Activated CD8-positive, alpha-beta memory T cell treated with anti-CD3 and anti-CD28 coated beads for 48 hours (primary cell): ENCODE results near the gene DYNLT5.
"Not testable (repeated sequence)": the region's sequence is repeated elsewhere in the genome, so short reads cannot be mapped to it uniquely, and the experiment has no call there.

Source experiments
- DNase-seq, 3 experiments: peaks; one replicate each; pipeline ENCODE4 v3.0.0-alpha.2; 2020; ENCODE audit warnings: low read depth in 2 of 3, low spot score in 2 of 3

The DYNLT5 gene

DNA sequence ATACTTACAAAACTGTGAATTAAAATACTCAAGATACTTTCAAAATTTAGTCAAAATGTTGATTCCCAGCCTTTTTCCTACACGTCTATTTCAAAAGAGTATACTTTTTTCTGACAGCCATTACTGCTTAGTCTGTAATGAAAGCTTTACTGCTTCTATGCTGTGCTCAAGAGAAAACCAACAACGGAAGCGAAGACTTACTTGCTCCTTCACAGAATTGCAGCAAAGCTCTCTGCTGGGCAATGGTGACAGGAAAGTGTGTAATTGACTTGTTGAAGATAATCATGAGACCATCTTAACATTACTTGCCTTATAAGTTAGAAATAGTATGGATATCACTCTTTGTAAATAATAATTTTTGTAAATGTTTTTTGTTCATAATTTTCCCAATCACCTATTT lies 1.7 kb upstream of the DYNLT5 start:
- no peak for DNase-seq

DNA sequence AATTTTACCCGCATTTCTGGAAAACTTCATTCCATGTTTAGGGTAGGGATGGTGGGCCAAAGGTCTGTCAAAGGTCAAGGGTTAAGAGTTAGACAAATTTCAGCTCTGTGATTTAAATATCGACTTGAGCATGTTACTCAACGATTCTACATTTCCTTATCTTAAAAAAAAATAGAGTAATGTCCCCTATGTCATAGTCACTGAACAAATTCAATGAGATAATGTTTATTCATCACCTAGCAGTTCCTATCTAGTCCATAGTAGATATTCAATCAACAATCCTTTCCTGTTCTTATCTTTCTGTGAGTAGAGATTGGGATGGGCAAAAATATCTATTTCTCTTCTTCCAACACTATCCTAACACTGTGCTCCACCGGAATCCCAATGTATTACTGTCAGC lies 1.1 kb upstream of the DYNLT5 start:
- no peak for DNase-seq

DNA sequence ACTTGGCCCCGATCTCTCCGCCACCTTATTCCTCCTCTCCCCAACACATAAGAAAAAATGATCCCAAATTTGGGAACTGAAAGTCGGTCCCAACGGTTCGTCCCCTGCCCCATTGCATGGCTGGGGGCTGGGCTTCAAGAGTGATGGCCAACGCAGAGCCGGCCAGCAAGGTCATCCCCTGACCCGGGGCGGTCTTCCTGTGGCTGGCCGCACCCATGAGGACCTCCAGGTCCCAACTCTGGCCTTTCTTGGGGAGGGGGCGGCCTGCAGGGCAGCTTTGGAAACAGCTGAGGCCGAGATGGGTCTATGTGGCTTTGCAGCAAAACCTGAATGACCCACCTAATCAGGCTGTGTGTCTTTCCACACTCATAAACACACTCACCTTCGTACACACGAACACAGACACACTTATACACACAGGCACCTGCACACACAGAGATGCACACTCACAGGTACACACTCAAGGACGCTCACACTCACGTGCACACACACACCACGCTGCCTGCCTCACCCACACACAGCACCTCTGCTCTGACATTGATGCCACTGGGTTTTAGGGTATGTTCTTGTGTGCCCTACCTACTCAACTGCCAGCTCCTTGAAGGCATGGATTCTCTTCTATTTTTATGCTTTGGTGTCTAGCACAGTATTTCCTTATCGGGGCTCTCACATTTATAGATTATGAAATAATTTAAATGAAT lies 562 bp downstream of the DYNLT5 start:
- DNase-seq, result no peak

DNA sequence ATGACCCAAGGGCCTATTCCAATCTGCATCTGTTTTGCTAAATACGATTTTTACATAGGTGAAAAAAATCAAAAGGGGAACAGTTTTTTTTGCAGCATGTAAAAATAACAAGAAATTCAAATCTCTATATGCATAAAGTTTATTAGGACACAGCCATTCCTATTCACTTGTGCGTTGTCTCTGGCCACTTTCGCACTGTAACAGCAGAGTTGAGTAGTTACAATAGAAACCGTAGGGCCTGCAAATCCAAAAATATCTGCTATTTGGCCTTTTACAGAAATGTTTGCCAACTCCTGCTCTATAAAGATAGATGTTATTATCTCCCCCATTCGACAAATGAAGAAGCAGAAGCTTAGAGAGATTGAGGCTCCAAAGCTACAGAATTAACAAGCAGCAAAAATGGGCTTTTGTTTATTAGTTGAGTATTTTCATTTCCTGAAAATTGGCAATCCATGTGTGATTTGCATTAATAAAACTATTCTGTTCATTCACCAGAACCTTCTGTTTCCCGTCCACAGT lies 5.5 kb downstream of the DYNLT5 start:
- DNase-seq, result no peak

DNA sequence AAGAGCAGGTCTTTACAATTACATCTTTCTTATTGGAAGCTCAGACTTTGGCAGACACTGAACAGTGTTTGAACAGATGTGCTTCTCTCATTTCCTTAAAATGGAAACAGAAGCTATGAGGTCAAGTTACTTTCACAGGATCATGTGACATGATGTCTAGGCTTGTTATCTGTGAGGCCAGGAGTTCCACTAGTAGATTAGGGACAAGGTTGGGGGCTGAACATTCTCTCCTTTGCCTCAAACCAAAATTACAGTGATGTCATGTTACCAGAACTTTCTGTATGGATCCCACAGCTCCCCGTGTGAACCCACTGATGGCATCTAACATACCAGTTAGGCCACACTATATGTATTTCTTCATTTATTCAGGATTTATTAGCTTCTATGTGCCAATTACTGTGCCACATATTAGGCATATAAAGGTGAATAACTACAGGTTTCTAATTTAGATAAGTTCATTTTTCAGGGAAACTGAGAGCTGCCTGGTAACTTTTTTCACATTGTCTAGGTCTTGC lies 6.0 kb downstream of the DYNLT5 start:
- DNase-seq, result no peak

DNA sequence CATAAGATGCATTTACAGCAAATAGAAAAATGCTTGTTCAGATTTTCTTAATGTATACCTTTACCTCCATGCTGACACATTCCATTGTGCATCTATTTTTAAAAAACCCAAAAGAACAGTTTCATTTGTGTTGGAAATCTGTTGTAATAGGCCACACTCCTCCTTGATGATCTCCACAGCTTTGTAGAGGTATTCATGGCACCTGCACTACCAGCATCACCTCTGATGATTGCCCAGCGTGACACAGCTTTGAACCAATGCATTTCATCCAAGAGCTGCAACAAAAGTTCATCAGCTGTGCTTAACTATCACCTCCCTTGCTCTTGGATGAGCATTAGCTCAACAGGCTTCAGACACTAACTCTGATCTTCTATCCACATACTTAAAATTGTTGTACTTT lies 8.2 kb downstream of the DYNLT5 start:
- no peak for DNase-seq

DNA sequence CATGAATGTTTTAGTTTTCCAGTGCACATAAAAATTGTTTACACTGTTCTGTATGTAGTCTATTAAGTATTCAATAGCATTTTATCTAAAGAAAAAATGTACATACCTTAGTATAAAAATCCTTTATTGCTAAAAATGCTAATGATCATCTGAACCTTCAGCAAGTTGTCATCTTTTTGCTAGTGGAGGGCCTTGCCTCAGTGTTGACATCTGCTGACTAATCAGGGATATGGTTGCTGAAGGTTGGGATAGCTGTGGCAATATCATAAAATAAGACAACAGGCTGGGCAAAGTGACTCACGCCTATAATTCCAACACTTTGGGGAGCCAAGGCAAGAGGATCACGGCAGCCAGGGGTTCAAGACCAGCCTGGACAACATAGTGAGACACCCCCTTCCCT lies 9.0 kb downstream of the DYNLT5 start:
- no peak for DNase-seq

- no peak for DNase-seq
These were observed 12.8 kb downstream of the DYNLT5 start for GRCh38 chr1:66764994-66765578.

DNA sequence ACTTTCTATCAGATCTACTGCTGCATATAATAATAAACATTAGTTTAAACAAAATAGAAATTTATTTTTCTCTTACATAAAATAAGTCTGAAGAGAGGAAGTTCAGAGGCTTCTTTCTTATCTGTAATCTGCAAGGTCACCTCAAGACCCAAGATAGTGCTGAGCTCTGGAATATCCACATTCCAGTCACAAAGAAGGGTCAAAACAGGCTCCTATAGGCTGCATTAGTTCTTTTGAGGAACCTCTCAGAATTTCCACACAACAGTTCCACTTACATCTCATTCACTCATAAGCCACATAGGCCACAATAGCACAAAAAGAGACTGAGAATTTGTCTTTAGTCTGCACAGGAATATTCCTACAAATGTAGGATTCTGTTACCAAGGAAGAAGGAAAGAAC lies 15.4 kb downstream of the DYNLT5 start:
- no peak for DNase-seq

GRCh38 chr1:66768965-66769364 lies 16.7 kb downstream of the DYNLT5 start:
- no peak for DNase-seq

- no peak for DNase-seq
These were observed 17.4 kb downstream of the DYNLT5 start for GRCh38 chr1:66769512-66770229.

GRCh38 chr1:66770240-66770639 lies 18.0 kb downstream of the DYNLT5 start:
- DNase-seq, result no peak

GRCh38 chr1:66770694-66771093 lies 18.4 kb downstream of the DYNLT5 start:
- no peak for DNase-seq

GRCh38 chr1:66773227-66773626 lies 21.0 kb downstream of the DYNLT5 start:
- DNase-seq, result no peak

- no peak for DNase-seq
These were observed 22.2 kb downstream of the DYNLT5 start for GRCh38 chr1:66774438-66774837.

DNA sequence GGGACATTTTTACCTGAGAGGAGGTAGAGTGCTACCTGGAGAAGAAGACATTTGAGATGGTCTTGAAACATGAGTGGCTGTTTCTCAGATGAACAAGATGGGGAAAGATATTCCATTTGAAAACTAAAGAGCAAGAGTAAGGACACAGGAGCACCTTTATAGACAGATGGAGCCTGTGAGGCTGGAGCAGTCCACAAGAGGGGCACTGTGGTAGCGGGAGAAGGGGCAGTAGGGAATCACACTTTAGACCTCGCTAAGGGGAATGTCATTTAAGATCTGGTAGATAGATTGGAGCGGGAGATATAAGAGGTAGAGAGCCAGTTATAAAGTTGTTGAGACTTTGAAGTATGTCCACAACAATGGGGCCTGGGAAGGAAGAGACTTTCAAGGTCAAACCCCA lies 23.4 kb downstream of the DYNLT5 start:
- DNase-seq, result no peak

DNA sequence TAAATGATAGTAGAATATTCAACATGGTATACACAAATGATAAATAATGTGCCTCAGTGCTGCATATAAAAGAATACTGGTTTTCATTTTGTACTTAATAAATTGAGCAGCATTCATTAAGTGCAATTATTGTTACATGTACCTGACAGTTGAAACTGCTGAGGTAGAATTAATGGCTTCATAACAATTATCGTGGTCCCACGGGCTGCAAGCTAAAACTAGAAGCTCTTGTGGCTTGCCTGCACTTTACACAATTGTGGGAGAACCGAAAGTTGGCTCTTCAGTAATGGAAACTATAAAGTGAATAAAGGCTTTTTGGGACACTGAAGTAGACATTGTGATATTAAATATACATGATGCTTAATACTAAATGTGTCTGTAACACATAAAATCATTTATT lies 25.6 kb downstream of the DYNLT5 start:
- no peak for DNase-seq

DNA sequence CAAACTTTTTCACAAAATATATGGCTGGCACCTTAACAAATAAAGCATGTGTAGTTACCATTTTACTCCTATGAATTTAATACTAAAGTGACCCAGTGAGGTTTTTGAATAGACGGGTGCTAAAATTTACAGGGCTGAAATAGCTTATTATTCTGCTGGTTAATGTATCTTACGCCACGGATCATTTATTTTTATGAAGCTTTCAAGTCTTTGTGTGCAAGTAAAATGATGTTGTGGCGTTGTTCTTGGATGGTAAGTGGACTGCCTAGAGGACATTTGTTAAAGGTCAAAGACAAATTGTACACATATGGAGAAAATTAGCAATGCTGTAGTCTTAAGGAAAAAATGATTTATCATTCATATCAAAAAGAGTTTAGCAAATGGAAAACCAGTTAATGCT lies 26.0 kb downstream of the DYNLT5 start:
- no peak for DNase-seq

GRCh38 chr1:66778969-66779368 lies 26.7 kb downstream of the DYNLT5 start:
- no peak for DNase-seq

GRCh38 chr1:66779475-66780078 lies 27.3 kb downstream of the DYNLT5 start:
- no peak for DNase-seq

GRCh38 chr1:66785800-66786199 lies 33.5 kb downstream of the DYNLT5 start:
- not testable (repeated sequence) for DNase-seq

DNA sequence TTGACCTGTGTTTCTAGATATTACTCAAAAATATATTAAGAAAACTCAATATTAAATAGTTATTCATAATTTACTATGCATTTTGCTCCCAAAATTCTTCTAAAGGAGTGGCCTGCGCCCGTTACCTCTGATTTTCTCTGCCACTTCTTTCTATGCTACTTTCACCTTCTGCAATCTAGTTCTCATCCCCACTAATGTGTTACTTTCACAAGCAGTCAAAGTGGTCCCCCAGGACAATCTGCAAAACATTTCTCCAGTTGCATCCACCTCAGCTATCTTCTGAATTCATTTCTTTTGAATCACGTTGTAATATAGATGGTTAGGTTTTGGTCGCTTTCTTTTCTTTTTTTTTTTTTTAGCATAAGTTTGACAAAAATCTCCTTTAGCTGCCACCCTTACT lies 35.4 kb downstream of the DYNLT5 start:
- no peak for DNase-seq
